GM12878 (cell line): ENCODE measurements around the gene C1QTNF12. TPM values are rescaled to one million over a fixed set of nuclear protein-coding genes. Genes with fewer than 3 reads are reported as not detected.

Experiments
- ATAC-seq: fragments of 200-7000 bp; cut with Tn5 transposase; 3 replicates; pipeline ENCODE4 v1.9.1; 2020; ENCODE audit warnings: mild to moderate bottlenecking, moderate library complexity
- BruUV-seq: library from RNA; stranded (reverse); fragments of 400-500 nt; replicated peaks from 2 replicates; lab custom pipeline; 2021; lab: Mats Ljungman, UMichigan
- CTCF ChIA-PET: fragments of 300-600 bp; sonication (Branson Sonifier 250); formaldehyde crosslinking; extraction: SDS; loops from one replicate; lab custom pipeline; 2021; ENCODE audit warnings: inconsistent platforms; lab: Yijun Ruan, JAX
- POLR2A ChIA-PET: fragments of 350-600 bp; formaldehyde crosslinking; extraction: SDS; loops from one replicate; lab custom pipeline; 2021; ENCODE audit warnings: inconsistent platforms; lab: Charles Lee
- RAD21 ChIA-PET: fragments of 300-600 bp; sonication (Branson Sonifier 250); formaldehyde crosslinking; loops from one replicate; lab custom pipeline; 2023; ENCODE audit warnings: antibody characterized with exemption; ENCODE audit not compliant: unreplicated experiment; lab: Charles Lee
- SMC1A ChIA-PET: fragments of 300-600 bp; sonication (Branson Sonifier 250); formaldehyde crosslinking; loops from one replicate; lab custom pipeline; 2023; ENCODE audit not compliant: unreplicated experiment, uncharacterized antibody; lab: Charles Lee
- DNase-seq: peaks from one replicate; pipeline ENCODE4 v3.0.0-alpha.2; 2011; ENCODE audit warnings: low read depth, low spot score
- FAIRE-seq: peaks from 3 replicates; lab custom pipeline; 2011; peaks lifted over from hg19 to GRCh38; lab: Jason Lieb, UNC
- H2AFZ ChIP-seq: 2 replicates; pipeline ENCODE4 v1.6.0; 2011; ENCODE audit warnings: low read depth, low read length, control low read depth; ENCODE audit not compliant: control insufficient read depth
- H3K27ac ChIP-seq: 2 replicates; pipeline ENCODE4 v1.5.1; 2011; ENCODE audit warnings: control low read depth; ENCODE audit not compliant: control insufficient read depth, insufficient read depth
- H3K27me3 ChIP-seq, 2 experiments: replicated peaks in 1 of 2; 2 replicates each; pipeline versions ENCODE4 v1.6.0 to v1.6.1; 2011; ENCODE audit warnings: low read length in 1 of 2; ENCODE audit not compliant: control insufficient read depth in 2 of 2, insufficient read depth in 2 of 2
- H3K36me3 ChIP-seq, 2 experiments: 2 replicates each; pipeline ENCODE4 v1.5.1; 2011; ENCODE audit warnings: low read length in 1 of 2; ENCODE audit not compliant: control insufficient read depth in 2 of 2, insufficient read depth in 2 of 2
- H3K4me1 ChIP-seq: 2 replicates; pipeline ENCODE4 v1.6.1; 2011; ENCODE audit warnings: mild to moderate bottlenecking, low read length, moderate library complexity, mixed read lengths; ENCODE audit not compliant: control insufficient read depth, insufficient read depth
- H3K4me2 ChIP-seq: 2 replicates; pipeline ENCODE4 v1.6.0; 2011; ENCODE audit warnings: control low read depth; ENCODE audit not compliant: control insufficient read depth, insufficient read depth
- H3K4me3 ChIP-seq: fragments of 200-600 bp; sonication (generic); 2 replicates; pipeline ENCODE4 v1.5.1; 2016
- H3K79me2 ChIP-seq: 2 replicates; pipeline ENCODE4 v1.6.0; 2011; ENCODE audit warnings: low read length; ENCODE audit not compliant: control insufficient read depth, insufficient read depth
- H3K9ac ChIP-seq: 2 replicates; pipeline ENCODE4 v1.8.0; 2011; ENCODE audit warnings: low read length, control low read depth, mixed read lengths; ENCODE audit not compliant: control insufficient read depth, insufficient read depth
- H3K9me3 ChIP-seq: replicated peaks from 3 replicates; pipeline ENCODE4 v1.5.1; 2011; ENCODE audit warnings: mild to moderate bottlenecking, low read length; ENCODE audit not compliant: control insufficient read depth, insufficient read depth
- H4K20me1 ChIP-seq: 2 replicates; pipeline ENCODE4 v1.6.0; 2011; ENCODE audit not compliant: control insufficient read depth, insufficient read depth
- CREB1 ChIP-seq: IDR thresholded peaks from 2 replicates; pipeline ENCODE4 v1.6.1; 2012; ENCODE audit warnings: low read depth, mild to moderate bottlenecking, inconsistent platforms
- EED ChIP-seq: sonication (generic); IDR thresholded peaks from 2 replicates; pipeline ENCODE4 v1.6.1; 2016; ENCODE audit warnings: antibody characterized with exemption, low read depth
- NFIC ChIP-seq: IDR thresholded peaks from 2 replicates; pipeline ENCODE4 v1.6.1; 2012; ENCODE audit warnings: low read depth, mild to moderate bottlenecking, inconsistent platforms, low read length, moderate library complexity
- POLR2A ChIP-seq: IDR thresholded peaks from 2 replicates; pipeline ENCODE4 v1.6.1; 2011; ENCODE audit warnings: low read depth, mild to moderate bottlenecking, low read length
- POLR2AphosphoS5 ChIP-seq: IDR thresholded peaks from 2 replicates; pipeline ENCODE4 v1.6.1; 2011; ENCODE audit warnings: mild to moderate bottlenecking, low read length, inconsistent platforms
- POU2F2 ChIP-seq: IDR thresholded peaks from 3 replicates; pipeline ENCODE4 v1.6.1; 2011; ENCODE audit warnings: low read depth, mild to moderate bottlenecking, low read length, borderline replicate concordance
- TARDBP ChIP-seq: IDR thresholded peaks from 2 replicates; pipeline ENCODE4 v1.6.1; 2016; ENCODE audit warnings: borderline replicate concordance
- TCF3 ChIP-seq: IDR thresholded peaks from 2 replicates; pipeline ENCODE4 v1.6.1; 2012; ENCODE audit warnings: low read depth, mild to moderate bottlenecking, low read length, borderline replicate concordance; ENCODE audit not compliant: insufficient read depth
- WGBS: methylation state at CpG from one replicate; pipeline ENCODE4 v1.1.6; 2016; ENCODE audit warnings: low lambda C conversion rate; ENCODE audit not compliant: insufficient replicate concordance, insufficient coverage; ENCODE audit errors: missing lambda C conversion rate; 5-methylcytosine and 5-hydroxymethylcytosine counted together
- in situ Hi-C: fragments of 300-500 bp; cut with MboI; formaldehyde crosslinking; loops from 9 replicates; pipeline ENCODE4 v1.14.3; 2018; ENCODE audit warnings: mixed read lengths
- intact Hi-C: fragments of 100-400 bp; cut with micrococcal nuclease; formaldehyde crosslinking; loops from one replicate; pipeline ENCODE4 v1.14.2; 2022; ENCODE audit not compliant: unreplicated experiment
- polyA plus RNA-seq, 11 experiments: library from polyadenylated mRNA; depleted of rRNA in 4 of 11; unstranded in 6 of 11; stranded (reverse) in 5 of 11; fragments of >200 nt; fragmentation: Nextera tagmentation in 4 of 11; fragmentation: Illumina TruSeq in 1 of 11; extraction: Ambion mirVana in 4 of 11; extraction: Trizol in 1 of 11; gene quantifications; 1 replicate in 1 of 11; 2 replicates in 10 of 11; pipeline versions ENCODE4 v1.2.1 to v1.2.3, GENCODE V29; 2011 to 2016; ENCODE audit warnings: inconsistent platforms in 2 of 11, missing spikeins in 2 of 11, low read depth in 1 of 11
- total RNA-seq, 4 experiments: library from RNA; depleted of rRNA in 3 of 4; stranded (reverse); fragments of >200 nt in 3 of 4; fragmentation: Illumina TruSeq in 1 of 4; extraction: Trizol in 1 of 4; gene quantifications; 2 replicates each; pipeline versions ENCODE4 v1.2.1 to v1.2.3, GENCODE V29; 2013 to 2021
- TF ChIP-seq, protein P1 (sequence below): IDR thresholded peaks from 2 replicates; pipeline ENCODE4 v1.6.1; 2011; ENCODE audit warnings: mild to moderate bottlenecking, low read depth, low read length, moderate library complexity; ENCODE audit not compliant: insufficient replicate concordance
- TF ChIP-seq, protein P2 (sequence below): IDR thresholded peaks from 2 replicates; pipeline ENCODE4 v1.6.1; 2011; ENCODE audit warnings: borderline replicate concordance, low read depth, mild to moderate bottlenecking, moderate library complexity, low read length; ENCODE audit not compliant: insufficient read depth, poor library complexity, severe bottlenecking
- TF ChIP-seq, protein P3 (sequence below): fragments of 450-650 bp; formaldehyde crosslinking; IDR thresholded peaks from 2 replicates; pipeline ENCODE4 v1.4.0; 2022; ENCODE audit warnings: mild to moderate bottlenecking, moderate library complexity

C1QTNF12 gene
- total and polyA plus RNA-seq, 10 of the 15 experiments (the other 5 are each of a cell fraction or from before 2014, with no cell fraction given): 0.17 to 1.0 (median 0.31) TPM; not detected in 5

DNA sequence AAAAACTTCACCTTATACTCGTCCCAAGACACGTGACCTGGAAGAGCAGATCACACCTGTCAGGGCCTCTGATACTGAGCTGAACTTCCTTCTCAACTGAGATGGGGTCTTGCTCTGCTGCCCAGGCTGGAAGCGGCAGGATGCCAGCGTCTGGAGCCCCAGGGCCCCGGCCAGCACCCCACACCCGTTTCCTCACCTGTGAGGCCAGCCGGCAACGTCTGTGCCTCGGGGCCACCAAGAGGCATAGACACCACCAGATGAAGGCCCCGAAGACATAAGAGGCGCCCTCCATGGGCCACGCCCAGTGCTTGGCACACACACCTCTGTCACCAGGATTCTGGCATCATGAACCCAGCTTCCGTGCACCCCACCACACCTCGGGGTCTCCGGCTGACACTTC is 23.2 kb downstream of the C1QTNF12 start (continued):
- TF ChIP-seq POU2F2 (no peak), EED (no peak), TARDBP (no peak), CREB1 (no peak)
- TF ChIP-seq, protein P1, sequence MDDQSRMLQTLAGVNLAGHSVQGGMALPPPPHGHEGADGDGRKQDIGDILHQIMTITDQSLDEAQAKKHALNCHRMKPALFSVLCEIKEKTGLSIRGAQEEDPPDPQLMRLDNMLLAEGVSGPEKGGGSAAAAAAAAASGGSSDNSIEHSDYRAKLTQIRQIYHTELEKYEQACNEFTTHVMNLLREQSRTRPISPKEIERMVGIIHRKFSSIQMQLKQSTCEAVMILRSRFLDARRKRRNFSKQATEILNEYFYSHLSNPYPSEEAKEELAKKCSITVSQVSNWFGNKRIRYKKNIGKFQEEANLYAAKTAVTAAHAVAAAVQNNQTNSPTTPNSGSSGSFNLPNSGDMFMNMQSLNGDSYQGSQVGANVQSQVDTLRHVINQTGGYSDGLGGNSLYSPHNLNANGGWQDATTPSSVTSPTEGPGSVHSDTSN: no peak

DNA sequence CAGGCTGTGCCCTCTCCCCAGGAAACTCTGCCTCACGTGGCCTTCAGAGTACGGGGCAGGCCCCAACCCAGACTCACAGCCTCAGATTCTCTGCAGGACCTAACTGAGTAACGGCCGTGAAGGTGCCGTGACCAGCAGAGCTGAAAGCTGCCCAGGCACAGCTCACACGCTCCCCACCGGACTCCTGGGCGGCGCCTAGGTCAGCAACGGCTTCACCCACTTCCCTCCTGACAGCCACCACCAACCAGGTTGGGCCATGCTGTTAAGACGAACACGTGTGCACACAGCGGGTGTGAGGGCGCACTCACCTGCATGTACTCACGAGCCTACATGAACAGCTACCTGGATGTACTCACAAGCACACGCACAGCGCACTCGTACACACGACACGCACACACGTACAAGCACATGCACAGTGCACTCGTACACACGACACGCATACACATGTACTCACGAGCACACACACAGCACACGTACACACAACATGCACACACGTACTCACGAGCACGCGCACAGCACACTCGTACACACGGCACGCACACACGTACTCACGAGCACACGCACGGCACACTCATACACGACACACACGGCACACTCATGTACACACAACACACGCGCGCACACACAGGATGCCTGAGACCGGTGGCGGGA is 23.8 kb downstream of the C1QTNF12 start:
- Histone ChIP-seq H3K79me2 (peaks cover 3% of the 10 kb centered on the region), H3K4me1 (no peaks in the 10 kb centered on the region), H3K27me3 (no peaks in the 10 kb centered on the region), H3K9ac (no peak overlapping the region), H2AFZ (no peak overlapping the region), H3K36me3 (peaks cover 6 to 49% of the 10 kb centered on the region in 2 experiments; a peak in 3 of 4 replicates), H3K9me3 (no peaks in the 10 kb centered on the region; the same call in 2 of the 3 replicates), H3K27ac (no peak overlapping the region), H4K20me1 (no peaks in the 10 kb centered on the region), H3K4me2 (no peak overlapping the region), H3K4me3 (no peak overlapping the region)
- no peak for DNase-seq
- SMC1A ChIA-PET: no interaction called here
- POLR2A ChIA-PET: interaction anchor here (0.5 kb wide), 1 partner anchor 39 kb away, joined by 4 read pairs; no protein-coding TSS in a partner anchor
- peak; percentile 57 for TF ChIP-seq POLR2AphosphoS5
- TF ChIP-seq, protein P2, sequence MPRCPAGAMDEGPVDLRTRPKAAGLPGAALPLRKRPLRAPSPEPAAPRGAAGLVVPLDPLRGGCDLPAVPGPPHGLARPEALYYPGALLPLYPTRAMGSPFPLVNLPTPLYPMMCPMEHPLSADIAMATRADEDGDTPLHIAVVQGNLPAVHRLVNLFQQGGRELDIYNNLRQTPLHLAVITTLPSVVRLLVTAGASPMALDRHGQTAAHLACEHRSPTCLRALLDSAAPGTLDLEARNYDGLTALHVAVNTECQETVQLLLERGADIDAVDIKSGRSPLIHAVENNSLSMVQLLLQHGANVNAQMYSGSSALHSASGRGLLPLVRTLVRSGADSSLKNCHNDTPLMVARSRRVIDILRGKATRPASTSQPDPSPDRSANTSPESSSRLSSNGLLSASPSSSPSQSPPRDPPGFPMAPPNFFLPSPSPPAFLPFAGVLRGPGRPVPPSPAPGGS: peak; percentile 97
- TF ChIP-seq NFIC: no peak
- TF ChIP-seq, protein P1: peak; percentile 66
- TF ChIP-seq, protein P3, sequence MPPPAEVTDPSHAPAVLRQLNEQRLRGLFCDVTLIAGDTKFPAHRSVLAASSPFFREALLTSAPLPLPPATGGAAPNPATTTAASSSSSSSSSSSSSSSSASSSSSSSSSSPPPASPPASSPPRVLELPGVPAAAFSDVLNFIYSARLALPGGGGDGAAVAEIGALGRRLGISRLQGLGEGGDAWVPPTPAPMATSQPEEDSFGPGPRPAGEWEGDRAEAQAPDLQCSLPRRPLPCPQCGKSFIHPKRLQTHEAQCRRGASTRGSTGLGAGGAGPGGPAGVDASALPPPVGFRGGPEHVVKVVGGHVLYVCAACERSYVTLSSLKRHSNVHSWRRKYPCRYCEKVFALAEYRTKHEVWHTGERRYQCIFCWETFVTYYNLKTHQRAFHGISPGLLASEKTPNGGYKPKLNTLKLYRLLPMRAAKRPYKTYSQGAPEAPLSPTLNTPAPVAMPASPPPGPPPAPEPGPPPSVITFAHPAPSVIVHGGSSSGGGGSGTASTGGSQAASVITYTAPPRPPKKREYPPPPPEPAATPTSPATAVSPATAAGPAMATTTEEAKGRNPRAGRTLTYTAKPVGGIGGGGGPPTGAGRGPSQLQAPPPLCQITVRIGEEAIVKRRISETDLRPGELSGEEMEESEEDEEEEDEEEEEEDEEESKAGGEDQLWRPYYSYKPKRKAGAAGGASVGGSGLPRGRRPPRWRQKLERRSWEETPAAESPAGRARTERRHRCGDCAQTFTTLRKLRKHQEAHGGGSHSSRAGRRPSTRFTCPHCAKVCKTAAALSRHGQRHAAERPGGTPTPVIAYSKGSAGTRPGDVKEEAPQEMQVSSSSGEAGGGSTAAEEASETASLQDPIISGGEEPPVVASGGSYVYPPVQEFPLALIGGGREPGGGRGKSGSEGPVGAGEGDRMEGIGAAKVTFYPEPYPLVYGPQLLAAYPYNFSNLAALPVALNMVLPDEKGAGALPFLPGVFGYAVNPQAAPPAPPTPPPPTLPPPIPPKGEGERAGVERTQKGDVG (CRISPR knock-in tag): no peak
- TF ChIP-seq POLR2A: peak; percentile 66
- TF ChIP-seq TCF3: peak; percentile 92; the same call in 1 of the 2 replicates
- no TSS peak for BruUV-seq
- no peak for ATAC-seq
- intact Hi-C loops (no loop called here), in situ Hi-C loops (no loop called here)
- 97% methylated on average over 44 of the region's 44 CpGs for WGBS
- no peak for FAIRE-seq
- CTCF ChIA-PET: no interaction called here
- RAD21 ChIA-PET: no interaction called here
